Stimulated activated CD4-positive, alpha-beta T cell treated with anti-CD3 and anti-CD28 coated beads, TNF-alpha, amount 100 ng/mL, for 4 hours (primary cell): ENCODE measurements around the gene LSAMP.
"Not testable (repeated sequence)": the region's sequence is repeated elsewhere in the genome, so short reads cannot be mapped to it uniquely, and the experiment has no call there.

Source experiments
- DNase-seq, 3 experiments: peaks; one replicate each; pipeline ENCODE4 v3.0.0-alpha.2; 2020; ENCODE audit warnings: low read depth in 3 of 3

LSAMP gene

DNA sequence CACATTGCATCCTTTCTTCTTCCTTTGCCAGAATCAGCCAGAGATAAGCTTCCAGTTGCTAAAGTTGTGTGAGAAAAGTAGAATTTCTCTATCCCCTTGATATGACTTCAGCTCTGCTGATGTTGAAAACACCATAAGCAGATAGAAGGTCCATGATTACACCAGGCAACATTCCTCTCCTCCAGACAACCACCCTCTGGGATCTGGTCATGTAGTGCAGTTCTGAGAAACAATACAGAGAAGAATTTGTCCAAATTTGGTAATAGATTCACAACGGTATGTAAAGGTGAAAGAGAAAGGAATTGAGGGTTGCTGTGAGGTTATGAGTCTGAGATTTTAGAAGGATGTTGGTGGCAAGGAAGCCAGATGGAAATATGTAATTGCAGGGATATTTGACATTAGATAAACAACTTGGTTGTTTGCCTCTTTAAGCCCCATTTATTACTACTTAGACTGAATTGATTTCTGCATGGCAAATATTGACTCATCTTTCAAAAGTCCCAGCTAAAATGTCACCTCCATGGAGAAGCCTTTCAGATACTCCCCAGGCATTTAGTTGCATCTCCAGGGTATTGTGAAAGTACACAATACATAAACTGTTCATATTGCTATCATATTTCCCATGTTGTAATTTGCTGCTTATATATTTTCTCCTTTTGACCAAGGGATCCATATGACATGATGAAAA lies 687.1 kb downstream of the LSAMP start:
- DNase-seq: no peak

DNA sequence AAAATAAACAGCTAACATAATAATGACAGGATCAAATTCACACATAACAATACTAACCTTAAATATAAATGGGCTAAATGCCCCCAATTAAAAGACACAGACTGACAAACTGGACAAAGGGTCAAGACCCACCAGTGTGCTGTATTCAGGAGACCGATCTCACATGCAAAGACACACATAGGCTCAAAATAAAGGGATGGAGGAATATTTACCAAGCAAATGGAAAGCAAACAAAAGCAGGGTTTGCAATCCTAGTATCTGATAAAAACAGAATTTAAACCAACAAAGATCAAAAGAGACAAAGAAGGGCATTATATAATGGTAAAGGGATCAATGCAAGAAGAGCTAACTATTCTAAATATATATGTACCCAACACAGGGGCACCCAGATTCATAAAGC lies 692.3 kb downstream of the LSAMP start:
- not testable (repeated sequence) for DNase-seq
